ENCODE measurements around the gene MAP2.
"Not testable (repeated sequence)": the region's sequence is repeated elsewhere in the genome, so short reads cannot be mapped to it uniquely, and the experiment has no call there.

MAP2 gene

GRCh38 chr2:209577376-209578357 is 153.8 kb downstream of the MAP2 start:
- no peak overlapping the region for H3K4me3 ChIP-seq
- no peak overlapping the region for H3K27ac ChIP-seq

- Histone ChIP-seq H3K4me3 (no peak overlapping the region), H3K27ac (no peak overlapping the region)
These were observed 154.7 kb downstream of the MAP2 start for GRCh38 chr2:209578394-209579001.

- H3K4me3 ChIP-seq: peak overlapping the region in 2 of 7 experiments; percentile 10 to 14
- H3K27ac ChIP-seq: no peak overlapping the region
These were observed 155.4 kb downstream of the MAP2 start for GRCh38 chr2:209579230-209579749.

GRCh38 chr2:209581040-209581439 is 157.2 kb downstream of the MAP2 start:
- no peak overlapping the region for H3K4me3 ChIP-seq
- no peak overlapping the region for H3K27ac ChIP-seq

GRCh38 chr2:209582281-209582680 is 158.4 kb downstream of the MAP2 start:
- H3K27ac ChIP-seq: no peak overlapping the region

GRCh38 chr2:209584472-209584871 is 160.6 kb downstream of the MAP2 start:
- H3K4me3 ChIP-seq: no peak overlapping the region
- no peak overlapping the region for H3K27ac ChIP-seq

More at GRCh38 chr2:209582281-209582680, 158.4 kb downstream of the MAP2 start:
- H3K4me3 ChIP-seq: no peak overlapping the region

GRCh38 chr2:209584915-209585314 is 161.1 kb downstream of the MAP2 start:
- no peak overlapping the region for H3K27ac ChIP-seq

GRCh38 chr2:209591021-209591420 is 167.2 kb downstream of the MAP2 start:
- no peak overlapping the region for H3K27ac ChIP-seq

More at GRCh38 chr2:209584915-209585314, 161.1 kb downstream of the MAP2 start:
- no peak overlapping the region for H3K4me3 ChIP-seq

GRCh38 chr2:209592106-209592505 is 168.3 kb downstream of the MAP2 start:
- H3K27ac ChIP-seq: no peak overlapping the region
- H3K4me3 ChIP-seq: no peak overlapping the region

More at GRCh38 chr2:209591021-209591420, 167.2 kb downstream of the MAP2 start:
- H3K4me3 ChIP-seq: no peak overlapping the region

- Histone ChIP-seq H3K4me3 (no peak overlapping the region), H3K27ac (no peak overlapping the region)
These were observed 170.1 kb downstream of the MAP2 start for GRCh38 chr2:209593930-209594329.

- no peak overlapping the region for H3K4me3 ChIP-seq
- no peak overlapping the region for H3K27ac ChIP-seq
These were observed 172.4 kb downstream of the MAP2 start for GRCh38 chr2:209596262-209596661.

GRCh38 chr2:209598227-209598626 is 174.4 kb downstream of the MAP2 start:
- H3K27ac ChIP-seq, H3K4me3 ChIP-seq: not testable (repeated sequence)

- Histone ChIP-seq H3K4me3 (no peak overlapping the region), H3K27ac (no peak overlapping the region)
These were observed 176.7 kb downstream of the MAP2 start for GRCh38 chr2:209600341-209601171.

- Histone ChIP-seq H3K4me3 (no peak overlapping the region), H3K27ac (no peak overlapping the region)
These were observed 177.7 kb downstream of the MAP2 start for GRCh38 chr2:209601497-209601896.

GRCh38 chr2:209602259-209602658 is 178.4 kb downstream of the MAP2 start:
- H3K27ac ChIP-seq: no peak overlapping the region
- no peak overlapping the region for H3K4me3 ChIP-seq

- Histone ChIP-seq H3K27ac (no peak overlapping the region), H3K4me3 (no peak overlapping the region)
These were observed 185.7 kb downstream of the MAP2 start for GRCh38 chr2:209609531-209609930.

GRCh38 chr2:209610631-209611030 is 186.8 kb downstream of the MAP2 start:
- H3K4me3 ChIP-seq: no peak overlapping the region
- no peak overlapping the region for H3K27ac ChIP-seq

- Histone ChIP-seq H3K27ac (no peak overlapping the region), H3K4me3 (no peak overlapping the region)
These were observed 189.9 kb downstream of the MAP2 start for GRCh38 chr2:209613649-209614305.

GRCh38 chr2:209614690-209615369 is 191.0 kb downstream of the MAP2 start:
- H3K4me3 ChIP-seq: no peak overlapping the region
- no peak overlapping the region for H3K27ac ChIP-seq
